ENCODE results near the gene DMPK.
A peak's percentile ranks its signal among the peaks of the same experiment; 100 is the strongest.
"Not testable (repeated sequence)": the region's sequence is repeated elsewhere in the genome, so short reads cannot be mapped to it uniquely, and the experiment has no call there.

DMPK gene

GRCh38 chr19:45804140-45804958 is 22.1 kb upstream of the DMPK start:
- no peak overlapping the region for H3K27ac ChIP-seq
- TF ChIP-seq ZFX (IDR thresholded peaks at IDR 0.05; ENCODE audit: borderline replicate concordance) (no peak), CTCF (IDR thresholded peaks at IDR 0.05) (no peak)

DNA sequence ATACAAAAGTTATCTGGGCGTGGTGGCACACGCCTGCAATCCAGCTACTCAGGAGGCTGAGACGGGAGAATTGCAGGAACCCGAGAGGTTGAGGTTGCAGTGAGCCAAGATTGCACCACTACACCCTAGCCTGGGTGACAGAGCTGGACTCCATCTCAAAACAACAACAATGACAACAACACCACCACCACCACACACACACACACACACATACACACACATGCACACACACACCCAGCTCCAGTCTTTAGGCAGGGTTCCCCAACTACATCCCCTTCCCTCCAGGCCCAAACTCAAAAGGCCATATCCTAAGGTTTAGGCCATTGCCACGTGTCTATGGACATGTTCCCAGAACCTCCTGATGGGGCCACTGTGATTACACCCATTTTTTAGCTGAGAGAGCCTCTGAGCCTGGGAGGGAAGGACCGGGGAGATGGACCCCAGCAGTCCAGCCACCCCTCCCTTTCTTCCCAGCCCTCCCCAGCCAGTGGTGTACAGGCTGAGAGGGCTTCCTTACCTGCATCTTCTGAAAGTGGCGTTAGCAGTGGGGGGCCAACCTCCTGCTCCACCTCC is 19.4 kb upstream of the DMPK start:
- TF ChIP-seq ZFX (IDR thresholded peaks at IDR 0.05; ENCODE audit: borderline replicate concordance), result no peak
- no peak for TF ChIP-seq CTCF (IDR thresholded peaks at IDR 0.05)
- H3K27ac ChIP-seq, result no peak overlapping the region

GRCh38 chr19:45800070-45800553 is 17.8 kb upstream of the DMPK start:
- TF ChIP-seq CTCF (IDR thresholded peaks at IDR 0.05) (no peak), ZFX (IDR thresholded peaks at IDR 0.05; ENCODE audit: borderline replicate concordance) (no peak)
- H3K27ac ChIP-seq, result no peak overlapping the region

GRCh38 chr19:45799541-45799940 is 17.3 kb upstream of the DMPK start:
- not testable (repeated sequence) for H3K27ac ChIP-seq

- H3K27ac ChIP-seq, result no peak overlapping the region
- no peak for TF ChIP-seq ZFX (IDR thresholded peaks at IDR 0.05; ENCODE audit: borderline replicate concordance)
- peak; percentile 83 for TF ChIP-seq CTCF (IDR thresholded peaks at IDR 0.05)
Observed at GRCh38 chr19:45798995-45799517, 16.8 kb upstream of the DMPK start.

- no peak overlapping the region for H3K27ac ChIP-seq
- TF ChIP-seq ZFX (IDR thresholded peaks at IDR 0.05; ENCODE audit: borderline replicate concordance), result no peak
- no peak for TF ChIP-seq CTCF (IDR thresholded peaks at IDR 0.05)
Observed at GRCh38 chr19:45794627-45795026, 12.3 kb upstream of the DMPK start.

DNA sequence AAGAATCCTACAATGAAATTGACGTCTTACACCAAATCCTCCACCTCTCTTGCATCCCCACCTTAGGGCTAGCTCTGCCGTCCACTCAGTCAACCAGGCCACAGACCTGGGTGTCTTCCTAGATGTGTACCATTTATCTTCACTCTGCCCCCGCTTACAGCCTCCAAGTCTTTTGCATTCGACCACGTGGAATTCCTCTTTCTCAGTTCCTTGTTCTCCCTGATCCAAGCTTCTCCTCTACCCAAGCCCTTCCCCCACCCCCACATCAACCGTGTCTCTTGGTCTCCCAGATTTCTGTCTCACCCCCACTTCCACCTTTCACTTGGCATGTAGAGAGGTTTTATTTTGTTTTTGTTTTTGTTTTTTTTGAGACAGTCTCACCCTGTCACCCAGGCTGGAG is 11.6 kb upstream of the DMPK start:
- H3K27ac ChIP-seq, result no peak overlapping the region
- TF ChIP-seq CTCF (IDR thresholded peaks at IDR 0.05) (no peak), ZFX (IDR thresholded peaks at IDR 0.05; ENCODE audit: borderline replicate concordance) (no peak)
